H1 (cell line): ENCODE measurements around the gene SMARCD1. TPM values are rescaled to one million over a fixed set of nuclear protein-coding genes. Genes with fewer than 3 reads are reported as not detected.

ENCODE experiments used
- BCL11A ChIP-seq, 2 experiments: IDR thresholded peaks; one replicate each; pipeline ENCODE4 v1.6.1; 2011; ENCODE audit warnings: low read depth in 2 of 2, low read length in 2 of 2, mild to moderate bottlenecking in 2 of 2
- EGR1 ChIP-seq: IDR thresholded peaks from 2 replicates; pipeline ENCODE4 v1.6.1; 2011; ENCODE audit warnings: low read depth, low read length, borderline replicate concordance
- EP300 ChIP-seq, 2 experiments: IDR thresholded peaks; 1 replicate in 1 of 2; 2 replicates in 1 of 2; pipeline ENCODE4 v1.6.1; 2011 to 2012; ENCODE audit warnings: low read depth in 2 of 2, low read length in 2 of 2, mild to moderate bottlenecking in 2 of 2, borderline replicate concordance in 1 of 2, inconsistent platforms in 1 of 2, moderate library complexity in 1 of 2
- EZH2 ChIP-seq: fragments of 200-600 bp; sonication (generic); IDR thresholded peaks from 2 replicates; pipeline ENCODE4 v1.7.1; 2012; ENCODE audit warnings: low read depth, mild to moderate bottlenecking, moderate library complexity, low read length, inconsistent platforms; ENCODE audit not compliant: severe bottlenecking
- HDAC2 ChIP-seq, 2 experiments: fragments of 300-600 bp in 1 of 2; sonication (generic) in 1 of 2; IDR thresholded peaks; 2 replicates each; pipeline ENCODE4 v1.6.1; 2011 to 2012; ENCODE audit warnings: low read depth in 2 of 2, low read length in 2 of 2, mild to moderate bottlenecking in 2 of 2, moderate library complexity in 2 of 2, borderline replicate concordance in 1 of 2, inconsistent platforms in 1 of 2
- KDM4A ChIP-seq: IDR thresholded peaks from one replicate; pipeline ENCODE4 v1.7.1; 2012; ENCODE audit warnings: low read depth, mild to moderate bottlenecking, moderate library complexity, low read length, inconsistent platforms; ENCODE audit not compliant: severe bottlenecking
- PHF8 ChIP-seq: fragments of 200-600 bp; sonication (generic); conservative IDR thresholded peaks from 2 replicates; pipeline ENCODE4 v1.7.1; 2012; ENCODE audit warnings: low read depth, mild to moderate bottlenecking, inconsistent platforms, low read length, moderate library complexity
- POU5F1 ChIP-seq: IDR thresholded peaks from 2 replicates; pipeline ENCODE4 v1.6.1; 2011; ENCODE audit warnings: low read depth, mild to moderate bottlenecking, low read length, moderate library complexity
- RBBP5 ChIP-seq: IDR thresholded peaks from 2 replicates; pipeline ENCODE4 v1.7.1; 2012; ENCODE audit warnings: low read depth, mild to moderate bottlenecking, inconsistent platforms, low read length, moderate library complexity, borderline replicate concordance
- SIX5 ChIP-seq: IDR thresholded peaks from 2 replicates; pipeline ENCODE4 v1.6.1; 2011; ENCODE audit warnings: mild to moderate bottlenecking, low read depth, low read length
- TAF7 ChIP-seq: optimal IDR thresholded peaks from 2 replicates; pipeline ENCODE3; 2011; ENCODE audit warnings: low read depth, mild to moderate bottlenecking, inconsistent platforms, low read length, moderate library complexity, borderline replicate concordance
- polyA plus RNA-seq, 7 experiments: library from polyadenylated mRNA; depleted of rRNA in 3 of 7; stranded (reverse) in 5 of 7; unstranded in 2 of 7; fragments of >200 nt in 5 of 7; fragments of 200-250 nt in 2 of 7; gene quantifications; 1 replicate in 5 of 7; 2 replicates in 1 of 7; 4 replicates in 1 of 7; pipeline versions ENCODE4 v1.2.1 to v1.2.3, GENCODE V29; 2011 to 2013; ENCODE audit warnings: missing spikeins in 2 of 7, mixed read lengths in 2 of 7
- total RNA-seq: library from RNA; stranded (reverse); fragmentation: NEBNext Ultra II Directional; extraction: Animal tissue kit (Norgen Biotek cat#: 25700); gene quantifications from 2 replicates; pipeline ENCODE4 v1.2.1, GENCODE V29; 2021
- TF ChIP-seq, protein P1 (sequence below): IDR thresholded peaks from 2 replicates; pipeline ENCODE4 v1.6.1; 2011; ENCODE audit warnings: low read length, improper control_type of control experiment

SMARCD1 gene
- total and polyA plus RNA-seq, 2 of the 8 experiments (the other 6 are each of a cell fraction or from before 2014, with no cell fraction given) = 128 to 130 TPM

DNA sequence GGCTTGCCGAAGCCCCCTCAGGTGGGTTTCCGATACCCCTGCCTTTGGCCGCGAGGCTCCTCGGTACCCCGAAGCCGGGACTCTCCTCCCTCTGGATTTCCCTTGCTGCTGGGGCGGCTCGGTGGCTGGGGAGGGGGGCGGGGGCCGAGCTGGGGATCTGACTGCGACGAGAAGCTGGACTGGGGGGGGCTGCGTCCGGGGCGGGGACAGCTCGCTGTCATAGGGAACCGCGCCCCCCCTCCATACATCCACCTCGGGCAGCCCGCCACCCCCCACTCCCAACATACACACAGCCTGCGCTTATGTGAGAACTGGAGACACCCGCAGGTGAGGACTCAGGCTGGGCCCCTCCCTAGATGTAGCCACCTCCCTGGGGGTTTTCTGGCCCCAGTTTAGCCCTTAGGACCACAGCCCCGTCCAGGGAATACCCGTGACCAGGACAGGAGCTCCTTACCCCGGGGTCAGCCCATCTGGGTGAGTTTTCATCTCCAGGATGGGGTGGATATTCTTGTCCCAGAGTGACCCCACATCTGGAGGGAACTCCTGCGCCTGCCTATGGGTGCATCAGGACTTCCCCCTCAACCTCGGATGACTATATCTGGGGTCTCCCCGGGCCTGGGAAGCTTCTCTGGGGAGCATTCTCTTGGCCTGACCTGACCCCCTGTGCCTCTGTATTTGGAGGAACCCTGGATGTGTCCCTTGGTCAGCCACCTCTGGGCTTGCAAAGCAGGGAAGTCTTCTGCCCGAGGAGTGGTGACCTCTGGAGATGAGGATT is 27.1 kb upstream of the SMARCD1 start (continued):
- TF ChIP-seq, protein P1, sequence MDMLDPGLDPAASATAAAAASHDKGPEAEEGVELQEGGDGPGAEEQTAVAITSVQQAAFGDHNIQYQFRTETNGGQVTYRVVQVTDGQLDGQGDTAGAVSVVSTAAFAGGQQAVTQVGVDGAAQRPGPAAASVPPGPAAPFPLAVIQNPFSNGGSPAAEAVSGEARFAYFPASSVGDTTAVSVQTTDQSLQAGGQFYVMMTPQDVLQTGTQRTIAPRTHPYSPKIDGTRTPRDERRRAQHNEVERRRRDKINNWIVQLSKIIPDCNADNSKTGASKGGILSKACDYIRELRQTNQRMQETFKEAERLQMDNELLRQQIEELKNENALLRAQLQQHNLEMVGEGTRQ = no peak
- no peak for TF ChIP-seq BCL11A (IDR thresholded peaks at IDR 0.05; ENCODE audit: low read depth in 2 of 2, low read length in 2 of 2)
- no peak for TF ChIP-seq RBBP5
- TF ChIP-seq TAF7 = no peak
- no peak for TF ChIP-seq POU5F1
- no peak for TF ChIP-seq EGR1
- TF ChIP-seq SIX5 = no peak
- peak; percentile 12 for TF ChIP-seq EZH2
- no peak for TF ChIP-seq KDM4A
- TF ChIP-seq PHF8 = 0 out of 2 replicates have a peak, but pooled peaks have one; percentile 26
- TF ChIP-seq HDAC2 (IDR thresholded peaks at IDR 0.05; ENCODE audit: borderline replicate concordance in 1 of 2, low read depth in 2 of 2, low read length in 2 of 2) = no peak
- TF ChIP-seq EP300 (IDR thresholded peaks at IDR 0.05; ENCODE audit: borderline replicate concordance in 1 of 2, low read depth in 2 of 2, low read length in 2 of 2) = no peak
